ENCODE results near the gene KPRP.

DNA sequence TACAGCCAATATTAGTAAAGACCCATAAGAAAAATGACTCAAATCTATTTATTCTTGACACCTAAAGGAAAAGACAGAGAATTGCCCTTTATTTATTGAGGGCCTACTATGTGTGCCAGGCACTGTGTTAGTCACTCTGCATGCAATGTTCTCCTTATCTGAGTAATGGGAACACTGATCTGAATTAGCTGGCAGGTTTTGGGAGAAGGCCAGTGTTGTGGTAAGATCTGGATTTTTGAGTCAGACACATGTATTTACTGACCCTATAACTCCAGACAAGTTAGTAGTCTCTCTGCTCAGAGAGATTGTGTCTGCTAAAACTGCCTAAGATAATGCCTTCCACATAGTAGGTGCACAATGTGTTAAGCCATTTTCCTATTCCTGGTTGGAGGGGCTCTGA lies 32.6 kb upstream of the KPRP start:
- TF ChIP-seq, protein P1, sequence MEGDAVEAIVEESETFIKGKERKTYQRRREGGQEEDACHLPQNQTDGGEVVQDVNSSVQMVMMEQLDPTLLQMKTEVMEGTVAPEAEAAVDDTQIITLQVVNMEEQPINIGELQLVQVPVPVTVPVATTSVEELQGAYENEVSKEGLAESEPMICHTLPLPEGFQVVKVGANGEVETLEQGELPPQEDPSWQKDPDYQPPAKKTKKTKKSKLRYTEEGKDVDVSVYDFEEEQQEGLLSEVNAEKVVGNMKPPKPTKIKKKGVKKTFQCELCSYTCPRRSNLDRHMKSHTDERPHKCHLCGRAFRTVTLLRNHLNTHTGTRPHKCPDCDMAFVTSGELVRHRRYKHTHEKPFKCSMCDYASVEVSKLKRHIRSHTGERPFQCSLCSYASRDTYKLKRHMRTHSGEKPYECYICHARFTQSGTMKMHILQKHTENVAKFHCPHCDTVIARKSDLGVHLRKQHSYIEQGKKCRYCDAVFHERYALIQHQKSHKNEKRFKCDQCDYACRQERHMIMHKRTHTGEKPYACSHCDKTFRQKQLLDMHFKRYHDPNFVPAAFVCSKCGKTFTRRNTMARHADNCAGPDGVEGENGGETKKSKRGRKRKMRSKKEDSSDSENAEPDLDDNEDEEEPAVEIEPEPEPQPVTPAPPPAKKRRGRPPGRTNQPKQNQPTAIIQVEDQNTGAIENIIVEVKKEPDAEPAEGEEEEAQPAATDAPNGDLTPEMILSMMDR (conservative IDR thresholded peaks at IDR 0.05 in 1 of 2, IDR thresholded peaks at IDR 0.05 in 1 of 2; ENCODE audit: extremely low read depth in 1 of 2, insufficient read depth in 1 of 2, low read depth in 1 of 2, low read length in 2 of 2) = no peak
- no peak for TF ChIP-seq EZH2 (IDR thresholded peaks at IDR 0.05; ENCODE audit: borderline replicate concordance, low read length)

Data from mammary epithelial cell (primary cell).